Keratinocyte (primary cell): ENCODE measurements around the gene GRK5. TPM values are rescaled to one million over a fixed set of nuclear protein-coding genes. Genes with fewer than 3 reads are reported as not detected.

ENCODE experiments used
- DNase-seq: peaks from one replicate; pipeline ENCODE4 v3.0.0-alpha.2; 2011; ENCODE audit warnings: low read depth, missing footprints, low spot score
- FAIRE-seq: peaks from 2 replicates; lab custom pipeline; 2011; peaks lifted over from hg19 to GRCh38; lab: Jason Lieb, UNC
- H2AFZ ChIP-seq: 2 replicates; pipeline ENCODE4 v1.6.0; 2012; ENCODE audit warnings: low read length, control low read depth, inconsistent platforms; ENCODE audit not compliant: control insufficient read depth
- H3K27ac ChIP-seq: 2 replicates; pipeline ENCODE4 v1.5.1; 2011; ENCODE audit warnings: low read length; ENCODE audit not compliant: control insufficient read depth, insufficient read depth
- H3K27me3 ChIP-seq: 3 replicates; pipeline ENCODE4 v1.6.0; 2011; ENCODE audit warnings: low read length; ENCODE audit not compliant: control insufficient read depth, insufficient read depth; ENCODE audit errors: extremely low read depth
- H3K36me3 ChIP-seq, 2 experiments: 2 replicates in 1 of 2; 3 replicates in 1 of 2; pipeline ENCODE4 v1.5.1; 2011; ENCODE audit warnings: low read length in 2 of 2, mild to moderate bottlenecking in 1 of 2; ENCODE audit not compliant: control insufficient read depth in 2 of 2, insufficient read depth in 2 of 2; ENCODE audit errors: extremely low read depth in 1 of 2
- H3K4me1 ChIP-seq: 3 replicates; pipeline ENCODE4 v1.5.1; 2011; ENCODE audit warnings: low read length; ENCODE audit not compliant: control insufficient read depth, insufficient read depth; ENCODE audit errors: extremely low read depth
- H3K4me2 ChIP-seq: 3 replicates; pipeline ENCODE4 v1.6.0; 2011; ENCODE audit warnings: low read depth, low read length; ENCODE audit not compliant: control insufficient read depth, insufficient read depth; ENCODE audit errors: extremely low read depth
- H3K4me3 ChIP-seq, 3 experiments: fragments of 200-600 bp in 1 of 3; sonication (generic) in 1 of 3; 2 replicates in 2 of 3; 3 replicates in 1 of 3; pipeline ENCODE4 v1.5.1; 2011 to 2016; ENCODE audit warnings: low read length in 3 of 3, mild to moderate bottlenecking in 3 of 3, control low read depth in 2 of 3, inconsistent platforms in 1 of 3, low read depth in 1 of 3, mixed read lengths in 1 of 3, mixed run types in 1 of 3, moderate library complexity in 1 of 3; ENCODE audit not compliant: control insufficient read depth in 2 of 3, insufficient read depth in 2 of 3; ENCODE audit errors: extremely low read depth in 1 of 3
- H3K79me2 ChIP-seq: 2 replicates; pipeline ENCODE4 v1.6.0; 2012; ENCODE audit warnings: low read length; ENCODE audit not compliant: control insufficient read depth, insufficient read depth
- H3K9ac ChIP-seq: 3 replicates; pipeline ENCODE4 v1.6.0; 2011; ENCODE audit warnings: low read length; ENCODE audit not compliant: control insufficient read depth, insufficient read depth; ENCODE audit errors: extremely low read depth
- H3K9me1 ChIP-seq: 3 replicates; pipeline ENCODE4 v1.6.0; 2011; ENCODE audit warnings: low read length; ENCODE audit not compliant: control insufficient read depth, insufficient read depth; ENCODE audit errors: extremely low read depth
- H3K9me3 ChIP-seq: 2 replicates; pipeline ENCODE4 v1.5.1; 2012; ENCODE audit warnings: low read depth, low read length; ENCODE audit not compliant: control insufficient read depth
- H4K20me1 ChIP-seq: 3 replicates; pipeline ENCODE4 v1.6.0; 2011; ENCODE audit warnings: low read length; ENCODE audit not compliant: control insufficient read depth, insufficient read depth; ENCODE audit errors: extremely low read depth
- CTCF ChIP-seq, 3 experiments: IDR thresholded peaks in 1 of 3; conservative IDR thresholded peaks in 1 of 3; optimal IDR thresholded peaks in 1 of 3; 2 replicates in 2 of 3; 3 replicates in 1 of 3; pipeline versions ENCODE3 to v1.5.1; 2011; ENCODE audit warnings: low read length in 3 of 3, mild to moderate bottlenecking in 3 of 3, moderate library complexity in 2 of 3, control low read depth in 1 of 3, inconsistent platforms in 1 of 3; ENCODE audit not compliant: insufficient read depth in 2 of 3; ENCODE audit errors: extremely low read depth in 1 of 3
- EZH2 ChIP-seq: IDR thresholded peaks from one replicate; pipeline ENCODE4 v1.6.1; 2012; ENCODE audit warnings: inconsistent platforms, mild to moderate bottlenecking, low read length, moderate library complexity
- dilution Hi-C: fragments of 300-500 bp; cut with MboI; formaldehyde crosslinking; loops from one replicate; pipeline ENCODE4 v1.7.0; 2020; ENCODE audit warnings: low sequenced_read_pairs; ENCODE audit not compliant: extremely low pct_ligation_motif_present
- polyA plus RNA-seq, 5 experiments: library from polyadenylated mRNA; depleted of rRNA in 3 of 5; stranded (reverse) in 3 of 5; stranded (forward) in 1 of 5; unstranded in 1 of 5; fragments of >200 nt; gene quantifications; 1 replicate in 1 of 5; 2 replicates in 3 of 5; 3 replicates in 1 of 5; pipeline versions ENCODE4 v1.2.1 to v1.2.3, GENCODE V29; 2011 to 2012; ENCODE audit warnings: missing spikeins in 2 of 5, low read depth in 1 of 5, low replicate concordance in 1 of 5

GRK5 gene
- polyA plus RNA-seq, 1 donor (not counting 4 experiments of a cell fraction or from before 2014, with no cell fraction given), result 7.6 TPM

GRCh38 chr10:119388849-119389345 is 181.5 kb downstream of the GRK5 start:
- no peak overlapping the region for H3K27ac ChIP-seq

GRCh38 chr10:119391440-119392251 is 184.3 kb downstream of the GRK5 start:
- no peaks in the 10 kb centered on the region for H3K9me1 ChIP-seq
- no peaks in the 10 kb centered on the region for H4K20me1 ChIP-seq
- TF ChIP-seq CTCF (optimal IDR thresholded peaks at IDR 0.05 in 1 of 3, IDR thresholded peaks at IDR 0.05 in 1 of 3, conservative IDR thresholded peaks at IDR 0.05 in 1 of 3; ENCODE audit: extremely low read depth in 1 of 3, insufficient read depth in 2 of 3, low read length in 3 of 3), result no peak
- no peak for TF ChIP-seq EZH2
- no peaks in the 10 kb centered on the region for H3K4me1 ChIP-seq
- no peaks in the 10 kb centered on the region for H3K36me3 ChIP-seq
- FAIRE-seq (no peak), DNase-seq (no peak)
- H3K9ac ChIP-seq, result no peak overlapping the region
- no peaks in the 10 kb centered on the region for H3K79me2 ChIP-seq
- H3K4me3 ChIP-seq, result no peak overlapping the region
- no peaks in the 10 kb centered on the region for H3K9me3 ChIP-seq
- no peak overlapping the region for H3K27ac ChIP-seq
- H2AFZ ChIP-seq, result no peak overlapping the region
- no peaks in the 10 kb centered on the region for H3K27me3 ChIP-seq
- no peak overlapping the region for H3K4me2 ChIP-seq
- dilution Hi-C loops, result no loop called here

More at GRCh38 chr10:119388849-119389345, 181.5 kb downstream of the GRK5 start:
- FAIRE-seq (no peak), DNase-seq (no peak)
- TF ChIP-seq CTCF (optimal IDR thresholded peaks at IDR 0.05 in 1 of 3, IDR thresholded peaks at IDR 0.05 in 1 of 3, conservative IDR thresholded peaks at IDR 0.05 in 1 of 3; ENCODE audit: extremely low read depth in 1 of 3, insufficient read depth in 2 of 3, low read length in 3 of 3) (no peak), EZH2 (no peak)
- H3K36me3 ChIP-seq, result no peaks in the 10 kb centered on the region
- H4K20me1 ChIP-seq, result no peaks in the 10 kb centered on the region
- H3K79me2 ChIP-seq, result no peaks in the 10 kb centered on the region
- no peak overlapping the region for H3K4me3 ChIP-seq
- H3K9ac ChIP-seq, result no peak overlapping the region
- no peaks in the 10 kb centered on the region for H3K27me3 ChIP-seq
- no peaks in the 10 kb centered on the region for H3K9me1 ChIP-seq
- H3K4me1 ChIP-seq, result no peaks in the 10 kb centered on the region
- dilution Hi-C loops, result no loop called here
- no peak overlapping the region for H3K4me2 ChIP-seq
- no peak overlapping the region for H2AFZ ChIP-seq
- no peaks in the 10 kb centered on the region for H3K9me3 ChIP-seq
